Measurements from ENCODE around the gene SIAH3.
"Not testable (repeated sequence)": the region's sequence is repeated elsewhere in the genome, so short reads cannot be mapped to it uniquely, and the experiment has no call there.

Gene SIAH3, protein sequence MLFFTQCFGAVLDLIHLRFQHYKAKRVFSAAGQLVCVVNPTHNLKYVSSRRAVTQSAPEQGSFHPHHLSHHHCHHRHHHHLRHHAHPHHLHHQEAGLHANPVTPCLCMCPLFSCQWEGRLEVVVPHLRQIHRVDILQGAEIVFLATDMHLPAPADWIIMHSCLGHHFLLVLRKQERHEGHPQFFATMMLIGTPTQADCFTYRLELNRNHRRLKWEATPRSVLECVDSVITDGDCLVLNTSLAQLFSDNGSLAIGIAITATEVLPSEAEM

GRCh38 chr13:45851171-45851921 is at the start of gene SIAH3:
Gene SIAH3, minus strand, starts transcription at chr13:45851753. Its CDS starts 124 bp downstream, at chr13:45851629.
- peak; percentile 27 for DNase-seq

DNA sequence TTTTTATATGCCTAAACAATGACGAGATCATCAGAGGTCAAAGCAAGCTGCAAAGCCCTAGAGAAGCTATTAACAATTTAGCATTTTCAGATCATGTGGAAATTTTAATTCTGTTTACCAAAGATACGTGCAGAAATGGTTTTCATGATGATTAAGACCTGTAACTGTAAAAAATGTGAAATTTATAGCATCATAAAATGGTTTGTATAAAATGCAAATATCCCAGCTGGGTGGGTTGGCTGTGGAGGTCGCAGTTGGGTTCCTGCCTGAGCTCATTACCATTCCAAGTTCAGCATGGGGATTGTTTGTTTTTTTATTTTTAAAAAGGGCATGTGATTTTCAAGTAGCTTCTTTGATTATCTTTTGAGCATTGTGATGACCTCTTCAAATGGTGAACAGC is 47.9 kb upstream of the SIAH3 start:
- DNase-seq, result no peak

DNA sequence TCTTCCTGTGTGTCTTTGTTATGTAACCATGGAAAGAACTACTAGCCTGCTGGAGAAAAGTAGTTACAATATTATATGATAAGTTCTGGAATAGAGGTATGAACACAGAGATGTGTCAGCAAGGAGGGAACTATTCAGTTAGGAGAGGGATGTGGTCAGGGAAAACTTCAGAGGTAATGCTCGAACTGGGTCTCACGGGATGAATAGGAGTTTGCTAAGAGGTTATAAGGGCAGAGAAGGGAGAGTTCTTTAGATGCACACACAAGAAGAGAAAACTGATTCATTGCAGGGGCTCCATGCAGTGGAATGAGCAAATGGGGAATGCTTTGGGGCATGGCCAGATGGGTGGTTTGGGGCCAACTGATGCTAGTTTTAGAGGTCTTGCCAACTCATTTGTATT is 46.0 kb upstream of the SIAH3 start:
- DNase-seq, result no peak

- DNase-seq, result no peak
Measured at GRCh38 chr13:45896285-45896684, 44.7 kb upstream of the SIAH3 start.

DNA sequence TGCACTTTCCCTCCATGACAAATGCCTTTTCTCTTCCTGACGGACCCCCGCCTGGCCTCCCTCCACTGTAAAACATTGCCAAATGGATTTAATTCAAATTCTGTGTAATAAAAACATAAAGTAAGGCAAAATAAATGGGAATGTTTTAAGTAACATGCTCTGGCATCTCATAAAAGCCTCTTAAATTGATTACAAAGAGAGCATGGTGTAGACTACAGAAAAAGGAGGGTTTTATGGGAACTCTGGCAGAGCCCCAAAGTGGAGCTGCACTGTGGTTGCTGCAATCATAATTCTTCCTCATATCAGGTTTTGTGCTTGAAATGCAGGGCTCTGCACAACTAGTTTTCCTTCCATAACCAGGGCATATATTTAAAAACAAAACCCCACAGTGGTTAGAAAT is 44.3 kb upstream of the SIAH3 start:
- no peak for DNase-seq

DNA sequence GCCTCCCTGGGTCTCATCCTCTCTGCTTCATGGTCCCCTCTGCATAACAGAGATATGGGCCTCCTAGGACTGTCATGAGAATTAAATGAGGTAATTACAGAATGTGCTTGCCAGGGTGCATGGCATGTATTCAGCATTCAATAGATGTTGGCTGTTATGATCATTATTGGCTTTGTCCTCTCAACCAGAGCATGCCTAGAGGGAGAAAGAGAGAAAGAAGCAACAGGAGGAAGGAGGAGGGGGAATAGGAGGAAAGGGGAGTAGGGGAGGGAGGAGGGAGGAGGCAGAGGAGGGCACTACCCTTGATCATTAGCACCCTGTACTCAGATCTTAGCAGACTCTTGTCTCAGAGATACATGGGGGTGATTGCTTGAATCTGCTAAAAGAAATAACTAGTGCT is 41.0 kb upstream of the SIAH3 start:
- DNase-seq, result no peak

DNA sequence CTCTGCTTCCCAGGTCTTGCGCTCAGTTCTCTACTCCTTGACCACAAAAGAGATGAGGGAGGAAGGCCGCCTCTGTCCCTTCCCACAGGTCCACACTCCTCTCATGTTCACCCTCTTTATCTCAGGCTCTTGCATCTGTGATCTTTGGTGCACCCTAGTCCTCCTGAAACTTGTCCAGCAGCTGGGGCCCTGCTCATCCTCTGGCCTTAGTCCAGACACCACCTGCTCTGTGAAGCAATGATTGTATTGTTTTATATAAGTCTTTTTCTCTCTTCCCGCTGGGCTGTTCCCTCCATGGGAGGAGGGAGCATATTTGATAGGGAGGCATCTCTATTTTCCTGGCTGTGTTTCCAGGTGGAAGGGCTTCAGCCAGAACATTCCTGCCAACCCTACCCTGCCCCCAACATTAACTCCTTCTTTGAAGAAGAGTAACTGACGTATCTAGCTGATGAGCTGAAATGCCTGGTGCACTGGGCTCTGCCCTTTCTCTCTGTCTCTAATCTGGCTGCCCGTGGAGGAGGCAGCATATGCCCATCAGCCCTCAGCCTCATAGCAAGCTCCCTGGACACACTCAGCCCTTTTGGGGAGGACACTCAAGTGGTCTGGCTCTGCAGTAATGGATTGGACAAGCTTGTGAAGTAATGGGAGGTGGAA is 38.2 kb upstream of the SIAH3 start:
- DNase-seq, result no peak

- DNase-seq, result no peak
Measured at GRCh38 chr13:45886466-45886865, 34.9 kb upstream of the SIAH3 start.

DNA sequence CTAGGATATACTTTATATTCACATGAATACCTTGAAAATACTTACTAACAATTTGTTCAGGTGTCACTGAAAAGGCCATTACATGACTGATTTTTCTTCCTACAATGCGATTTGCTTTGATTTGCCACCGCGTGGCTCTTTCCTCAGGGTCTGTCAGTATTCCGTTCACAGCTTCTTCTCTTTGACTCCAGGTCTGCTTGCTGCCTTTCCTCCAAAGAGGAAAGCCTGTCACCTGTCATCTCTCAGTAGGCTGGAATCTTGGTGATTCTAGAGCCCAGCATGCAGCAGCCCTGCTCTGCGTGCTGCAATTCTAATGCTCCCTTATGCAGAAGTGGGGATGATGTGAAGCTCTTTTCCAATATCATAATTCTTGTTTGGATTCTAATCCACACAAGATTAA is 33.6 kb upstream of the SIAH3 start:
- DNase-seq, result no peak

DNA sequence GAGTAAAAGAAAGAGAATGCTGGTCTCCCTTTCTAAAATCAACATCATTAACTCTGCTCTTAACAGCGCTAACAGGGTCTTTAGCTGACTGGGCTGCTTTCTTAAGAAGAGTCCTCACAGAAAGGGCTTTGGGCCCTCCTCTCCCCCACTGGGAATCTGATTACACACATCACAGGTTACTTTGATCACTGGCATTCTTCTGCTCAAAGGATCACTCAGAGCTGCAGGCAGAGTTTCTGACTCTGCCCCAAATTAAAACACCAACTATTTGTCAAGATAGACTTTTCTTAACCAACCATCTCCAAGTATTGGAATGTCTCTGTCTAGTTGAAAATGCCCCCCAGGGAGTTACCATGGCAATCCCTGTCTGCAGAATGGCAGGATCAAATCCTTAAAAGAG is 31.1 kb upstream of the SIAH3 start:
- DNase-seq, result no peak

DNA sequence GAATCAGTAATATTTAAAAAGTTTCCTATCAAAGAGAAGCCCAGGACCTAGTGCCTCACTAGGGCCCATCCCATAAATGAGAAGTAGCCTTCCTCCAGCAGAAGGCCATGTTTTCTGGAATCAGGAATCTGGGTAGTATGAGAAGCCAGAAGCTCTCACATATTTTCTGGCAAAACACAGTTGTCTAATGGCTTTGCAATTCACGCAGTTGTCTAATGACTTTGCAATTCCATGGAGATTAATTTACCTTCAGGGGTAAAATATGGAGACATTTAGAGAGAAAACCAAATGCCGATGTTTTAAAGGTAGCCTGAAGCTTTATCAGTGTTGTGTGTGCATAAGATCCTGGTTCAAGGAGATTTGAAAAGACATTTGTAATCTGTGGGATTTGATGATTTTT is 29.8 kb upstream of the SIAH3 start:
- DNase-seq, result no peak

DNA sequence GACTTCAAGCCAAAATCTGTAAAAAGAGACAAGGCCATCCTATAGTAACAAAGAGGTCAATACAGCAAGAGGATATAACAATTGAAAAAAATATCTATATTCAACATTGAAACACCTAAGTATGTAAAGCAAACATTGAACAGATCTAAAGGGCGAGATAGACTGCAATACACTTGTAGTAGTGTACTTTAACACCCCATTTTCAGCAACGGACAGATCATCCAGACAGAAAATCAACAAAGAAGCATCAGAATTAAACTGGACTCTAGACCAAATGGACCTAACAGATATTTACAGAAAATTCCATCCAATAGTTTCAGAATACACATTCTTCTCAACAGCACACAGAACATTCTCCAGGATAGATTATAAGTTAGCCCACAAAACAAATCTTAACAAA is 28.7 kb upstream of the SIAH3 start:
- DNase-seq, result no peak

- DNase-seq, result no peak
Measured at GRCh38 chr13:45879666-45880065, 28.1 kb upstream of the SIAH3 start.

DNA sequence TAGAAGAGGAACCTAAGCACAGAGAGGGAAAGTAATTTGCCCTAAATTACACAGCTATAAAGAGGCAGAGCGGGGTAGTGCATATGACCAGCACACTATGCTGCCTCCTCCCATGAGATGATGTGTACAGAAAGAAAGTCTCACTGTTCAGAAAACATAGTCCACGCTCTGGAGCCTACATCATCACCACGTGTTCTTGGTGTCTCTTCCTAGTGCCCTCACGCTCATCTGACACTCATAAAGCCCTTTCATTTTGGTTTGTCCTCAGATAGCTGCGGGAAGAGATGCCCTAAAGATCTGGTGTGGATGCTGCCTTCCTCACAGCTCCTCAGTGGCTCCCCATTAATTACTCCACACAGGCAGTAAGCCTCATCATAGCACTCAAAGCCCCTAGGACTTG is 27.4 kb upstream of the SIAH3 start:
- DNase-seq, result no peak

- DNase-seq, result no peak
Measured at GRCh38 chr13:45876781-45877180, 25.2 kb upstream of the SIAH3 start.

DNA sequence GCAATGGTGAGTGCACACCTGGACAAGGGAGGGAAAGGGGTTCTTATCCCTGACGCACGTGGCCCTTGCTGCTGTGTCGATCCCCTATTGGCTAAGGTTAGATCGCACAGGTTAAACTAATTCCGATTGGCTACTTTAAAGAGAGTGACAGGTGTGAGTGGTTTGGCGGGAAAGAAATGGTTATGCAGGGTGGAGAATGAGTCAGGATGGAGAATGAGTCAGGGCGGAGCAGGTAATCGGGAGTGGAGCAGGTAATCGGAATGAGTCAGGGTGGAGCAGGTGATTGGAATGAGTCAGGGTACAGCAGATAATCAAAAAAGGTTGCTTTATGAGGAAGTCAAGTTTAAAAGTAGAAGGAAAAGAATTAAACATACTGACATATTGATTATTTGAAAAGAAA is 24.4 kb upstream of the SIAH3 start:
- DNase-seq, result no peak

GRCh38 chr13:45873491-45874325 is 22.2 kb upstream of the SIAH3 start:
- no peak for DNase-seq

GRCh38 chr13:45872566-45872965 is 21.0 kb upstream of the SIAH3 start:
- no peak for DNase-seq

GRCh38 chr13:45871201-45871600 is 19.6 kb upstream of the SIAH3 start:
- DNase-seq, result not testable (repeated sequence)

- DNase-seq, result no peak
Measured at GRCh38 chr13:45870232-45870631, 18.7 kb upstream of the SIAH3 start.

GRCh38 chr13:45865414-45865813 is 13.9 kb upstream of the SIAH3 start:
- DNase-seq, result no peak

GRCh38 chr13:45863709-45864590 is 12.4 kb upstream of the SIAH3 start:
- DNase-seq, result no peak
